HEK293 (cell line): ENCODE measurements around the gene TRMT112.

ENCODE experiments used
- PRDM1 ChIP-seq: fragments of 450-650 bp; formaldehyde crosslinking; IDR thresholded peaks from 2 replicates; pipeline ENCODE4; 2016; ENCODE audit warnings: missing biosample characterization, missing genetic modification characterization
- TRIM28 ChIP-seq: IDR thresholded peaks from 2 replicates; pipeline ENCODE4 v1.6.1; 2011; ENCODE audit warnings: low read length, control low read depth, borderline replicate concordance
- YY1 ChIP-seq: fragments of 450-650 bp; formaldehyde crosslinking; IDR thresholded peaks from 2 replicates; pipeline ENCODE4 v1.5.1; 2018; ENCODE audit warnings: missing biosample characterization, missing genetic modification characterization
- ZNF610 ChIP-seq: fragments of 450-650 bp; formaldehyde crosslinking; IDR thresholded peaks from 2 replicates; pipeline ENCODE4 v1.5.1; 2016; ENCODE audit warnings: missing biosample characterization, missing genetic modification characterization, borderline replicate concordance
- ZNF768 ChIP-seq: fragments of 450-650 bp; formaldehyde crosslinking; IDR thresholded peaks from 2 replicates; pipeline ENCODE4 v1.5.1; 2018; ENCODE audit warnings: missing biosample characterization, mild to moderate bottlenecking, missing genetic modification characterization
- TF ChIP-seq, protein P1 (sequence below): fragments of 450-650 bp; formaldehyde crosslinking; IDR thresholded peaks from 2 replicates; pipeline ENCODE4 v1.5.1; 2016; ENCODE audit warnings: missing biosample characterization, missing genetic modification characterization
- TF ChIP-seq, protein P2 (sequence below): fragments of 450-650 bp; formaldehyde crosslinking; IDR thresholded peaks from 2 replicates; pipeline ENCODE4 v1.5.1; 2016; ENCODE audit warnings: missing biosample characterization, missing genetic modification characterization
- TF ChIP-seq, protein P3 (sequence below): fragments of 450-650 bp; formaldehyde crosslinking; IDR thresholded peaks from 2 replicates; pipeline ENCODE4 v1.5.1; 2016; ENCODE audit warnings: missing biosample characterization, missing genetic modification characterization, low read depth

DNA sequence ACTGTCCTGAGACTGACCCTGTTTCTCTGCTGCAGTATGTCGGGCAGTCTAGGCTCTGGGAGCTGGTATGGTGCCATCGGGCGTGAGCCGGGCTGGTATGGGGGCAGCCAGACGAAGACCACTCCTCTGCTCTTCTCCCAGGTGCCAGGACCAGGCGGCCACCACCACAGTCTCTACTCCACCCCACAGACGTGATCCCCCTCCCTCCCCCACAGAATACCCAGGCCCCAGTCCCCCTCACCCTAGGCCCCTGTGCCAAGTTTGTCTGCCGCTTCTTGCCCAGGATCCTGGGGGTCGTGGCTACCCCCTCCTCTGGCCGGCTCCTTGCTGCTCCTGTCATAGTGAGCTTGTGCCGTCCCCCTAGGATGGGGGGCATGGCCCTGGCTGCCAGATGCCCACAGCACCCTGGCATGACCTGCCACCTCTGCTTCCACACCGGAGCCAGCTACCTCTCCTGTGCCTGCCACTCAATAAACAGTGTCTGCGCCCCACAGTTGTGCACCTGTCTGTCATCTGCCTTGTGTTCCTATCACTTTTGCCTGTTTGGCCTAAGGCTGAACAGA is 28.3 kb downstream of the TRMT112 start:
- TF ChIP-seq, protein P1, sequence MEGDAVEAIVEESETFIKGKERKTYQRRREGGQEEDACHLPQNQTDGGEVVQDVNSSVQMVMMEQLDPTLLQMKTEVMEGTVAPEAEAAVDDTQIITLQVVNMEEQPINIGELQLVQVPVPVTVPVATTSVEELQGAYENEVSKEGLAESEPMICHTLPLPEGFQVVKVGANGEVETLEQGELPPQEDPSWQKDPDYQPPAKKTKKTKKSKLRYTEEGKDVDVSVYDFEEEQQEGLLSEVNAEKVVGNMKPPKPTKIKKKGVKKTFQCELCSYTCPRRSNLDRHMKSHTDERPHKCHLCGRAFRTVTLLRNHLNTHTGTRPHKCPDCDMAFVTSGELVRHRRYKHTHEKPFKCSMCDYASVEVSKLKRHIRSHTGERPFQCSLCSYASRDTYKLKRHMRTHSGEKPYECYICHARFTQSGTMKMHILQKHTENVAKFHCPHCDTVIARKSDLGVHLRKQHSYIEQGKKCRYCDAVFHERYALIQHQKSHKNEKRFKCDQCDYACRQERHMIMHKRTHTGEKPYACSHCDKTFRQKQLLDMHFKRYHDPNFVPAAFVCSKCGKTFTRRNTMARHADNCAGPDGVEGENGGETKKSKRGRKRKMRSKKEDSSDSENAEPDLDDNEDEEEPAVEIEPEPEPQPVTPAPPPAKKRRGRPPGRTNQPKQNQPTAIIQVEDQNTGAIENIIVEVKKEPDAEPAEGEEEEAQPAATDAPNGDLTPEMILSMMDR (tag by site-specific recombination) = no peak
- TF ChIP-seq TRIM28 (no peak), ZNF768 (tag by site-specific recombination) (no peak), YY1 (tag by site-specific recombination) (no peak), ZNF610 (tag by site-specific recombination) (no peak), PRDM1 (tag by site-specific recombination) (no peak)
- TF ChIP-seq, protein P2, sequence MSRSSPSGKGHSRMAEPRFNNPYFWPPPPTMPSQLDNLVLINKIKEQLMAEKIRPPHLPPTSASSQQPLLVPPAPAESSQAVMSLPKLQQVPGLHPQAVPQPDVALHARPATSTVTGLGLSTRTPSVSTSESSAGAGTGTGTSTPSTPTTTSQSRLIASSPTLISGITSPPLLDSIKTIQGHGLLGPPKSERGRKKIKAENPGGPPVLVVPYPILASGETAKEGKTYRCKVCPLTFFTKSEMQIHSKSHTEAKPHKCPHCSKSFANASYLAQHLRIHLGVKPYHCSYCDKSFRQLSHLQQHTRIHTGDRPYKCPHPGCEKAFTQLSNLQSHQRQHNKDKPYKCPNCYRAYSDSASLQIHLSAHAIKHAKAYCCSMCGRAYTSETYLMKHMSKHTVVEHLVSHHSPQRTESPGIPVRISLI (tag by site-specific recombination) = no peak
- TF ChIP-seq, protein P3, sequence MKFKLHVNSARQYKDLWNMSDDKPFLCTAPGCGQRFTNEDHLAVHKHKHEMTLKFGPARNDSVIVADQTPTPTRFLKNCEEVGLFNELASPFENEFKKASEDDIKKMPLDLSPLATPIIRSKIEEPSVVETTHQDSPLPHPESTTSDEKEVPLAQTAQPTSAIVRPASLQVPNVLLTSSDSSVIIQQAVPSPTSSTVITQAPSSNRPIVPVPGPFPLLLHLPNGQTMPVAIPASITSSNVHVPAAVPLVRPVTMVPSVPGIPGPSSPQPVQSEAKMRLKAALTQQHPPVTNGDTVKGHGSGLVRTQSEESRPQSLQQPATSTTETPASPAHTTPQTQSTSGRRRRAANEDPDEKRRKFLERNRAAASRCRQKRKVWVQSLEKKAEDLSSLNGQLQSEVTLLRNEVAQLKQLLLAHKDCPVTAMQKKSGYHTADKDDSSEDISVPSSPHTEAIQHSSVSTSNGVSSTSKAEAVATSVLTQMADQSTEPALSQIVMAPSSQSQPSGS (tag by site-specific recombination) = no peak
